ENCODE data around the gene PDX1. TPM values are rescaled to one million over a fixed set of nuclear protein-coding genes. Genes with fewer than 3 reads are reported as not detected.

Gene PDX1
- total RNA-seq, 1 donor from 2014 or later, result not detected

GRCh38 chr13:27905650-27906049, 14.2 kb upstream of the PDX1 start:
- H3K27me3 Mint-ChIP-seq, result peaks cover 69% of the 10 kb centered on the region
- H3K9me3 Mint-ChIP-seq, result no peaks in the 10 kb centered on the region
- ATAC-seq (ENCODE audit: low read depth), result no peak
- no peaks in the 10 kb centered on the region for H3K4me1 Mint-ChIP-seq
- intact Hi-C loops (cut with micrococcal nuclease), result no loop called here
- no peak overlapping the region for H3K4me3 Mint-ChIP-seq
- no peak overlapping the region for H3K27ac Mint-ChIP-seq
- H3K36me3 Mint-ChIP-seq (ENCODE audit: low read depth), result no peaks in the 10 kb centered on the region
- DNase-seq, result no peak
- TF ChIP-seq CTCF (IDR thresholded peaks at IDR 0.05), result no peak
- CTCF ChIA-PET, result no interaction called here
- POLR2A ChIA-PET, result interaction anchor here (0.7 kb wide), 1 partner anchor 530 kb away, joined by 3 read pairs; no protein-coding TSS in a partner anchor

GRCh38 chr13:27907121-27907787, 12.5 kb upstream of the PDX1 start:
- DNase-seq (no peak), ATAC-seq (ENCODE audit: low read depth) (no peak)
- Mint-ChIP-seq H3K4me1 (no peaks in the 10 kb centered on the region), H3K4me3 (no peak overlapping the region), H3K27me3 (peaks cover 66% of the 10 kb centered on the region), H3K9me3 (no peaks in the 10 kb centered on the region), H3K27ac (no peak overlapping the region), H3K36me3 (ENCODE audit: low read depth) (no peaks in the 10 kb centered on the region)
- intact Hi-C loops (cut with micrococcal nuclease), result no loop called here
- no peak for TF ChIP-seq CTCF (IDR thresholded peaks at IDR 0.05)
- CTCF ChIA-PET, result no interaction called here
- POLR2A ChIA-PET, result no interaction called here

DNA sequence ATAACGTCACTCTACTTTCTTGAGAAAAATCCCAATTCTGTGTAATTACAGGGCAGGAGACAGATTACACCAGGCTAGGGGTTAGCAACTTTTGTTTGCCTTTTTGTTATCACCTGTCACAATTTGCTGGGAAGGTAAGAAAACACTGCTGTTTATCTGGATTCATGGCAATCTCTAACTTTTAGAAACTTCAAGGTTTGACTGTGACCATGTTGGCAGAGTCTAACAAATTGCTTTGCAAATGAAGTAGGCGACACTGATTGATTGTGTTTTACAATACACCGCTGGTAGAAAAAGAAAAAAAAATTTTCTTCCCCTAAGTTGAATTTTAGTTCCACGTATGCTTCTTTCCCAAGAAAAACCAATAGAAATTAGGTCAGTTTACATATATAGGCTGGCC, 10.4 kb upstream of the PDX1 start:
- Mint-ChIP-seq H3K27ac (no peak overlapping the region), H3K4me1 (no peaks in the 10 kb centered on the region), H3K27me3 (peaks cover 63% of the 10 kb centered on the region), H3K9me3 (no peaks in the 10 kb centered on the region), H3K36me3 (ENCODE audit: low read depth) (no peaks in the 10 kb centered on the region), H3K4me3 (no peak overlapping the region)
- CTCF ChIA-PET, result no interaction called here
- DNase-seq, result no peak
- ATAC-seq (ENCODE audit: low read depth), result no peak
- TF ChIP-seq CTCF (IDR thresholded peaks at IDR 0.05), result no peak
- intact Hi-C loops (cut with micrococcal nuclease), result no loop called here
- POLR2A ChIA-PET, result no interaction called here

- ChIA-PET POLR2A (no interaction called here), CTCF (no interaction called here)
- no peak for TF ChIP-seq CTCF (IDR thresholded peaks at IDR 0.05)
- Mint-ChIP-seq H3K4me1 (no peaks in the 10 kb centered on the region), H3K27me3 (peaks cover 57% of the 10 kb centered on the region), H3K9me3 (no peaks in the 10 kb centered on the region), H3K36me3 (ENCODE audit: low read depth) (no peaks in the 10 kb centered on the region), H3K4me3 (no peak overlapping the region), H3K27ac (no peak overlapping the region)
- ATAC-seq (ENCODE audit: low read depth), result no peak
- intact Hi-C loops (cut with micrococcal nuclease), result no loop called here
- no peak for DNase-seq
Measured at GRCh38 chr13:27911521-27911920, 8.3 kb upstream of the PDX1 start.

DNA sequence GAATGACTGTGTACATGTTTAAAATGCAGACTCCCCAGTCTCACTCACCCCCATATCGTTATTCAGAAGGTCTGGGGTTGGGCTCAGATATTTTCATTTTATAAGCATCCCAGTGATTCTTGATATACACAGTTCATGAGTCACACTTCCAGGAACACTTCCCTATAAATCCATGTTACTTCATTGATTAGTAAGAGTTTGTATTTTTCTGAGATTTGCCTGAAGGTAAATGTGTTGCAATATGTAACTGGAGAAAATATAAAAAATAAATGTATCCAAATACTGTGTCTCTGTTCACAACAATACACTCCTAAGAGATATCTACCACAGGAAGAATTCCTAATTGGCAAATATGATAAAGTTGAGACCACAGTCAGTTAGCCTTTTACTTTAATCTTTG, 6.6 kb upstream of the PDX1 start:
- no peak for ATAC-seq (ENCODE audit: low read depth)
- DNase-seq, result no peak
- no peak for TF ChIP-seq CTCF (IDR thresholded peaks at IDR 0.05)
- Mint-ChIP-seq H3K27me3 (peaks cover 58% of the 10 kb centered on the region), H3K4me1 (peaks cover 10% of the 10 kb centered on the region), H3K27ac (no peak overlapping the region), H3K36me3 (ENCODE audit: low read depth) (no peaks in the 10 kb centered on the region), H3K9me3 (no peaks in the 10 kb centered on the region), H3K4me3 (no peak overlapping the region)
- POLR2A ChIA-PET, result no interaction called here
- intact Hi-C loops (cut with micrococcal nuclease), result no loop called here
- CTCF ChIA-PET, result no interaction called here

All from activated B cell treated with CpG ODN at 0.5 μM for 24 hours (primary cell).